ENCODE data around the gene PRDM16.

Gene PRDM16

GRCh38 chr1:3349968-3350299, 280.9 kb downstream of the PRDM16 start:
- Histone ChIP-seq H3K9me3 (ENCODE audit: insufficient read depth, low read length, severe bottlenecking) (peaks cover 2% of the 10 kb centered on the region), H3K79me2 (ENCODE audit: insufficient read depth, low read length) (no peaks in the 10 kb centered on the region), H3K27ac (ENCODE audit: low read length) (no peak overlapping the region), H3K27me3 (ENCODE audit: insufficient read depth, low read length, poor library complexity) (no peaks in the 10 kb centered on the region), H4K20me1 (ENCODE audit: insufficient read depth, low read length) (no peaks in the 10 kb centered on the region; the same call in 1 of the 2 replicates), H3K4me3 (ENCODE audit: low read depth in 1 of 2, low read length in 2 of 2) (no peak overlapping the region), H3K9ac (ENCODE audit: low read depth, low read length) (no peak overlapping the region), H3K4me2 (ENCODE audit: insufficient read depth, low read length) (no peak overlapping the region), H3K36me3 (ENCODE audit: insufficient read depth, low read length) (no peaks in the 10 kb centered on the region), H3K4me1 (ENCODE audit: insufficient read depth, low read length) (no peaks in the 10 kb centered on the region), H2AFZ (ENCODE audit: low read depth, low read length) (no peak overlapping the region)
- TF ChIP-seq CTCF (IDR thresholded peaks at IDR 0.05; ENCODE audit: borderline replicate concordance, extremely low read depth, low read length, poor library complexity, severe bottlenecking) (no peak), EZH2 (IDR thresholded peaks at IDR 0.05; ENCODE audit: borderline replicate concordance, low read depth, low read length, severe bottlenecking) (no peak)
- no peak for DNase-seq
- ATAC-seq (ENCODE audit: insufficient read depth, low read depth): no peak

GRCh38 chr1:3350506-3351261, 281.7 kb downstream of the PRDM16 start:
- H3K4me2 ChIP-seq (ENCODE audit: insufficient read depth, low read length): no peak overlapping the region
- no peaks in the 10 kb centered on the region; the same call in 1 of the 2 replicates for H4K20me1 ChIP-seq (ENCODE audit: insufficient read depth, low read length)
- no peak for DNase-seq
- no peaks in the 10 kb centered on the region for H3K27me3 ChIP-seq (ENCODE audit: insufficient read depth, low read length, poor library complexity)
- no peaks in the 10 kb centered on the region for H3K79me2 ChIP-seq (ENCODE audit: insufficient read depth, low read length)
- H3K9ac ChIP-seq (ENCODE audit: low read depth, low read length): no peak overlapping the region
- ATAC-seq (ENCODE audit: insufficient read depth, low read depth): no peak
- no peak overlapping the region for H3K4me3 ChIP-seq (ENCODE audit: low read depth in 1 of 2, low read length in 2 of 2)
- H3K4me1 ChIP-seq (ENCODE audit: insufficient read depth, low read length): no peaks in the 10 kb centered on the region
- H3K36me3 ChIP-seq (ENCODE audit: insufficient read depth, low read length): no peaks in the 10 kb centered on the region
- no peak overlapping the region for H3K27ac ChIP-seq (ENCODE audit: low read length)
- no peaks in the 10 kb centered on the region for H3K9me3 ChIP-seq (ENCODE audit: insufficient read depth, low read length, severe bottlenecking)
- TF ChIP-seq EZH2 (IDR thresholded peaks at IDR 0.05; ENCODE audit: borderline replicate concordance, low read depth, low read length, severe bottlenecking) (no peak), CTCF (IDR thresholded peaks at IDR 0.05; ENCODE audit: borderline replicate concordance, extremely low read depth, low read length, poor library complexity, severe bottlenecking) (no peak)
- no peak overlapping the region for H2AFZ ChIP-seq (ENCODE audit: low read depth, low read length)

- no peaks in the 10 kb centered on the region; the same call in 1 of the 2 replicates for H4K20me1 ChIP-seq (ENCODE audit: insufficient read depth, low read length)
- H3K9ac ChIP-seq (ENCODE audit: low read depth, low read length): no peak overlapping the region
- DNase-seq (no peak), ATAC-seq (ENCODE audit: insufficient read depth, low read depth) (no peak)
- no peak overlapping the region for H3K27ac ChIP-seq (ENCODE audit: low read length)
- H3K36me3 ChIP-seq (ENCODE audit: insufficient read depth, low read length): no peaks in the 10 kb centered on the region
- no peaks in the 10 kb centered on the region for H3K27me3 ChIP-seq (ENCODE audit: insufficient read depth, low read length, poor library complexity)
- no peaks in the 10 kb centered on the region for H3K79me2 ChIP-seq (ENCODE audit: insufficient read depth, low read length)
- no peak overlapping the region for H3K4me3 ChIP-seq (ENCODE audit: low read depth in 1 of 2, low read length in 2 of 2)
- TF ChIP-seq EZH2 (IDR thresholded peaks at IDR 0.05; ENCODE audit: borderline replicate concordance, low read depth, low read length, severe bottlenecking): no peak
- no peak for TF ChIP-seq CTCF (IDR thresholded peaks at IDR 0.05; ENCODE audit: borderline replicate concordance, extremely low read depth, low read length, poor library complexity, severe bottlenecking)
- no peaks in the 10 kb centered on the region for H3K9me3 ChIP-seq (ENCODE audit: insufficient read depth, low read length, severe bottlenecking)
- H3K4me2 ChIP-seq (ENCODE audit: insufficient read depth, low read length): no peak overlapping the region
- H2AFZ ChIP-seq (ENCODE audit: low read depth, low read length): no peak overlapping the region
- no peaks in the 10 kb centered on the region for H3K4me1 ChIP-seq (ENCODE audit: insufficient read depth, low read length)
Observed at GRCh38 chr1:3351449-3352298, 282.7 kb downstream of the PRDM16 start.
